ENCODE results near the gene RPS6KB2.

Gene RPS6KB2

DNA sequence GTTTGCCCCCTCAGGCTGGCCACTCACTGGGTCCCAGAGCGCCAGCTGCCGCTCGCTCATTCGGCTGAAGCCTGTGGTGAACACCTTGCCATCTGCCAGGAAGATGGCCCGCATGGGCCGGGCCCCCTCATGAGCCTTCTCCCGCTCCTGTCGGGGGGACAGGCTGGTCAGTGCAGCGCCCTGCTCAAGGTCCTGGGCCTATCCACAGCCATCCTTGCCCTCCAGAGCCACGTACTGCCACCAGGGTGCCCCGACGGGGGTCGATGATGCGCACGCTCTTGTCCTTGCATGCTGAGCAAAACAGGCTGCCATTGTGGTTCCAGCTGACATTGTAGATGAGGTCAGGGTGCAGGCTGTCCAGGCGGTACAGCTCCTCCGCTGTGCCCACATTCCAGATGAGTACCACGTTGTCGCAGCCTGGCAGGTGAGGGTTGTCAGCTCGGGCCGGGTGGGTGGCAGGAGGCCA lies 12.8 kb downstream of the RPS6KB2 start:
- H3K36me3 ChIP-seq: peaks cover 0 to 61% (median 40%) of the 10 kb centered on the region in 3 donors
- H3K27ac ChIP-seq: no peak overlapping the region
- no peak overlapping the region for H3K4me3 ChIP-seq
- intact Hi-C loops (cut with DNase I; ENCODE audit: low total_unique reads): no loop called here
- no peak for TF ChIP-seq CTCF (IDR thresholded peaks at IDR 0.05)
- H3K27me3 ChIP-seq: no peaks in the 10 kb centered on the region
- peaks cover 0 to 63% (median 34%) of the 10 kb centered on the region in 4 donors for H3K4me1 ChIP-seq
- H3K9me3 ChIP-seq: no peaks in the 10 kb centered on the region
- no peak for DNase-seq

DNA sequence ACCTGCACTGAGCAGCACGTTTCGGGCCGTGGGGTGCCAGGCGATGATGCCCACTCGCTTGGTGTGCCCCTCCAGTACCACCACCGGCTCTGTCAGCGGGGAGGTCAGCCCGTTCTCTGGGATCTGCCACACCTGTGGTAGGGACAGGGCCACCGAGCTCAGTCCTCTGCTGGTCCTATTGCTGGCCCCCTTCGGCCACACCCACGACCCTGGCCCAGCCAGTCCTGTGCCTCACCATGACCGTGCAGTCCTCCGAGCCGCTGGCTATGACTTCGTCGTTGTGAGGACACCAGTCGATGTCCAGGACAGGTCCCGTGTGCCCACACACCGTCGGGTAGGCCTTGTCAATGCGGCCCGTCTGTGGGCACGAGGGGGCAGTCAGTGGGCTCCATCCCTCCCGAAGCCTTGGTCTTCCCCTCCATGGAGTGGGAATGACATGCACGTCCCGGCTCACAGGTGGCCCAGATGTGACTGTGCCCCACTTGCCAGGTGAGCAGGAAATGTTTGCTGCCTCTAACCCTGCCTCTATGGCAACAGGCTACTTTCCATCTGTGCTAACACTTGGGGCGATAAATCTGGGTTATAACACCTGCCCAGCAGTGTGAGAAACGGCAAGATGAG lies 13.5 kb downstream of the RPS6KB2 start:
- intact Hi-C loops (cut with DNase I; ENCODE audit: low total_unique reads): loop anchor here (2.0 kb wide), 1 partner anchor 23 kb away; no protein-coding TSS in a partner anchor
- peaks cover 0 to 56% (median 30%) of the 10 kb centered on the region in 4 donors for H3K4me1 ChIP-seq
- DNase-seq: peak in 1 of 2 donors; percentile 68
- no peak overlapping the region for H3K4me3 ChIP-seq
- no peak for TF ChIP-seq CTCF (IDR thresholded peaks at IDR 0.05)
- H3K9me3 ChIP-seq: no peaks in the 10 kb centered on the region
- H3K27me3 ChIP-seq: no peaks in the 10 kb centered on the region
- peaks cover 0 to 54% (median 38%) of the 10 kb centered on the region in 3 donors for H3K36me3 ChIP-seq
- peak overlapping the region; percentile 96 to 98 for H3K27ac ChIP-seq

DNA sequence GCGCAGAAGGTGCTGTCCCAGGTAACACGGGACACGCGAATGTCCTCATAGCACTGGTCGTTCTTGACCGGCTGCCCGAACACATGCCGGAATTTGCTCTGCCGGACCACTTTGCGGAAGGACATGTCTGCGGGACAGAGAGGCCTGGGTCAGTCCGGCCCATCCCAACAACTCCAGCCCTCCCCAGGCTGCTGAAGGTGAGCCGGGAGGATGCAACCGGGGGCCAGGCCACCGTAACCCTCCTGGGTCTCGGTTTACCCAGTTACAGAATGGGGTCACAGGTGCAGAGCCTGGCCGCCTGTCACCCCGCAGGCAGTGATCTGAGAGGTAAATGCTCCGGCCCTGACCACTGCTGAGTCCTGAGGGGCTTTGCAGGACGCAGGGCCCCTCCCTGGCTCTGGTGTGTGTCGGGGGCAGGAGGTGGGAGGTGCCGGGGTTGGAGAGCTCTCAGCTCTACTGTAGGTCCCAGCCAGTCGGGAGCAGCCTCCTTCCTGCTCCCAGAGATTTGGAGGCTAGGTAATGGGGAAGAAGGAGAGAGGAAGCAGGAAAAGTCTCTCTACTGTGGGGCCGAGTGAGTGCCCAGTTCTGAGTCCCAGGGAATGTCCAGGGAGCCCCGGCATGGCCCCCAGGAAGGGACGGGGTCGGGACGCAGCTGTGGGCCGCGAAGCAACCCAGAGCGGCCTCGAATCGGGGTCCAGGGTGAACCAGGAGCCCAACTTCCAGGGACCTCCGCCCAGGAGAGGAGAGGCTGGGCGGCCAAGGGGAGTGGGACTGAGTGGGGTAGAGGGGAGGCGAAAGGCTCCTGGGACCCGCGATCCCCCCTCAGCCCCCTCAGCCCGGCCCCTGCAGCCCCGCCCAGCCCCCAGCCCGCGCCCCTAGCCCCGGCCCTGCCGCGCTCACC lies 14.5 kb downstream of the RPS6KB2 start:
- TF ChIP-seq CTCF (IDR thresholded peaks at IDR 0.05): no peak
- H3K27me3 ChIP-seq: no peaks in the 10 kb centered on the region
- peaks cover 0 to 49% (median 28%) of the 10 kb centered on the region in 4 donors for H3K4me1 ChIP-seq
- H3K27ac ChIP-seq: peak overlapping the region; percentile 96 to 98
- intact Hi-C loops (cut with DNase I; ENCODE audit: low total_unique reads): loop anchor here (2.0 kb wide), 1 partner anchor 22 kb away; no protein-coding TSS in a partner anchor
- H3K36me3 ChIP-seq: peaks cover 0 to 45% (median 34%) of the 10 kb centered on the region in 3 donors
- H3K4me3 ChIP-seq: peak overlapping the region; percentile 89 to 90
- no peak for DNase-seq
- H3K9me3 ChIP-seq: no peaks in the 10 kb centered on the region

DNA sequence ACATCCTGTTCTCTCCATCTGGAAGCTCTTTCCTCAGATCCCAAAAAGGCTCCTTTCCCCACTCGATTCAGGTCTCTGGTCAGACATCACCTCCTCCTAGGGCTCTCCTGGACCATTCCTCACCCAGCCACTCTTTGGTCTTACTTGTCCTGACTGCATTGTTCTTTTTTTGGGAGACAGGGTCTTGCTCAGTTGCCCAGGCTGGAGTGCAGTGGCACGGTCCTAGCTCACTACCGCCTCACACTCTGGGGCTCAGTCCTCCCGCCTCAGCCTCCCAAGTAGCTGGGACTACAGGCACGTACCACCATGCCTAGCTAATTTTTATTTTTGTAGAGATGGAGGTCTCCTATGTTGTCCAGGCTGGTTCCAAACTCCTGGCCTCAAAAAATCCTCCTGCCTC lies 17.2 kb downstream of the RPS6KB2 start:
- Histone ChIP-seq H3K4me1 (peaks cover 0 to 36% (median 20%) of the 10 kb centered on the region in 4 donors), H3K4me3 (no peak overlapping the region), H3K36me3 (peaks cover 0 to 19% (median 13%) of the 10 kb centered on the region in 3 donors), H3K27ac (no peak overlapping the region), H3K27me3 (no peaks in the 10 kb centered on the region), H3K9me3 (no peaks in the 10 kb centered on the region)
- DNase-seq: no peak
- TF ChIP-seq CTCF (IDR thresholded peaks at IDR 0.05): no peak
- intact Hi-C loops (cut with DNase I; ENCODE audit: low total_unique reads): no loop called here

GRCh38 chr11:67448220-67448609 lies 19.9 kb downstream of the RPS6KB2 start:
- Histone ChIP-seq H3K4me3 (no peak overlapping the region), H3K27me3 (no peaks in the 10 kb centered on the region), H3K9me3 (no peaks in the 10 kb centered on the region), H3K36me3 (no peaks in the 10 kb centered on the region), H3K27ac (no peak overlapping the region), H3K4me1 (peaks cover 0 to 9% (median 3%) of the 10 kb centered on the region in 4 donors)
- intact Hi-C loops (cut with DNase I; ENCODE audit: low total_unique reads): no loop called here
- no peak for DNase-seq
- no peak for TF ChIP-seq CTCF (IDR thresholded peaks at IDR 0.05)
